Right atrium auricular region (tissue), 2 donors: ENCODE results near the gene PES1. TPM values are rescaled to one million over a fixed set of nuclear protein-coding genes. Genes with fewer than 3 reads are reported as not detected.
"Not testable (repeated sequence)": the region's sequence is repeated elsewhere in the genome, so short reads cannot be mapped to it uniquely, and the experiment has no call there.

Experiments
- DNase-seq: peaks from one replicate; pipeline ENCODE4 v3.0.0-alpha.2; 2019; ENCODE audit warnings: low spot score
- H3K27ac ChIP-seq, 2 donors: fragments of 200-600 bp; sonication (generic); 1 replicate in 1 of 2; 2 replicates in 1 of 2; pipeline ENCODE4 v1.5.1; 2016 to 2019
- H3K27me3 ChIP-seq, 2 donors: fragments of 200-600 bp; sonication (generic); one replicate each; pipeline versions ENCODE4 v1.5.1 to v1.6.0; 2017 to 2019
- H3K36me3 ChIP-seq: fragments of 200-600 bp; sonication (generic); one replicate; pipeline ENCODE4 v1.5.1; 2016
- H3K4me1 ChIP-seq, 2 donors: fragments of 200-600 bp; sonication (generic); one replicate each; pipeline versions ENCODE4 v1.5.1 to v1.6.0; 2017 to 2019
- H3K4me3 ChIP-seq, 2 donors: fragments of 200-600 bp; sonication (generic); 1 replicate in 1 of 2; 2 replicates in 1 of 2; pipeline ENCODE4 v1.5.1; 2017 to 2019; ENCODE audit warnings: mild to moderate bottlenecking in 1 of 2, moderate library complexity in 1 of 2
- H3K9me3 ChIP-seq, 2 donors: fragments of 200-600 bp; sonication (generic); one replicate each; pipeline ENCODE4 v1.5.1; 2019
- CTCF ChIP-seq, 2 donors: fragments of 200-600 bp; sonication (generic); IDR thresholded peaks; one replicate each; pipeline ENCODE4 v1.5.1; 2019; ENCODE audit warnings: antibody characterized with exemption in 2 of 2
- total RNA-seq, 2 donors: library from RNA; depleted of rRNA; stranded (reverse); fragments of >200 nt; gene quantifications; one replicate each; pipeline ENCODE4 v1.1.0, GENCODE V29; 2016

Gene PES1
- total RNA-seq, 2 donors from 2014 or later = 13.2 to 33.5 TPM

- peaks cover 23% of the 10 kb centered on the region for H3K36me3 ChIP-seq
- H3K4me1 ChIP-seq = peaks cover 0 to 25% of the 10 kb centered on the region in 2 donors
- no peak for TF ChIP-seq CTCF (IDR thresholded peaks at IDR 0.05)
- H3K4me3 ChIP-seq = no peak overlapping the region
- no peaks in the 10 kb centered on the region for H3K9me3 ChIP-seq
- no peaks in the 10 kb centered on the region for H3K27me3 ChIP-seq
- H3K27ac ChIP-seq = no peak overlapping the region
- DNase-seq = no peak
These were observed 18.7 kb downstream of the PES1 start for GRCh38 chr22:30572840-30573593.

DNA sequence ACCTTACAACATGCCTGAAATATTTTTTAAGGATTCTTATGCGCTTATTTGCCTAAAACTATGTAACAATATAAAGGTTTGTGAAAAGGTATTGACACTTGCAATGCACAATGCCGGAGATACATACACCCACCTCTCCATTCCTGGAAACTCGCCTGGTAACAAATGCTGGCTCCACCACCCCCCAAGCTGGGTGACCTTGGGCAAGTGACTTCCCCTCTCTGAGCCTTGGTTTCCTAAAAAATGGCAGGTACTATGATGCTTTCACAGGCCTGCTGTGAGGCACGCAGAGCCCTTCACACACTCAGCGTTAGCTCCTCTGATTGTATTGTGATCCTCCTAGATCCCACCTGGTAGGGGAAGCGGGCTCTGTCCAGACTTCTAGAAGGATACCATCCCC lies 19.5 kb downstream of the PES1 start:
- no peaks in the 10 kb centered on the region for H3K27me3 ChIP-seq
- no peaks in the 10 kb centered on the region for H3K9me3 ChIP-seq
- peaks cover 16% of the 10 kb centered on the region for H3K36me3 ChIP-seq
- H3K27ac ChIP-seq = no peak overlapping the region
- H3K4me3 ChIP-seq = no peak overlapping the region
- no peak for DNase-seq
- peaks cover 0 to 25% of the 10 kb centered on the region in 2 donors for H3K4me1 ChIP-seq
- no peak for TF ChIP-seq CTCF (IDR thresholded peaks at IDR 0.05)

DNA sequence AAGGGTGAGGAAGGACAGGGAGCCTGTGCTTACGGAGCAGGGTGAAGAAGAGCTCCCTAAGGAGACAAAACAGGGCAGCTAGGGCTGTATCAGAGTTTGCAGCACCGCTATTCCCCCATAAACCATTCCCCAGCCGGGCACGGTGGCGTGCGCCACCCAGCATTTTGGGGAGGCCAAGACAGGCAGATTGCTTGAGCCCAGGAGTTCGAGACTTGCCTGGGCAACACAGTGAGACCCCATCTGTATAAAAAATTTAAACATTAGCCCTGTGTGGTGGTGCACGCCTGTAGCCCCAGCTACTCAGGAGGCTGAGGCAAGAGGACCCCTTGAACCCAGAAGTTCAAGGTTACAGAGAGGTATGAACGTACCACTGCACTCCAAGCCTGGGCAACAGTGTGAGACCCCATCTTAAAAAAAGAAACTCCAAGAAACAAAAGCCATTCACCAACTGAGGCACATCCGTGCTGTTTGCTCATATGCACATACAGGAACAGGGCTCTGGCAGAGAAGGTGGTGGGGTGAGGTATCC lies 22.0 kb downstream of the PES1 start:
- no peak for DNase-seq
- no peaks in the 10 kb centered on the region for H3K36me3 ChIP-seq
- H3K9me3 ChIP-seq = no peaks in the 10 kb centered on the region
- no peak overlapping the region for H3K4me3 ChIP-seq
- TF ChIP-seq CTCF (IDR thresholded peaks at IDR 0.05) = no peak
- H3K27me3 ChIP-seq = no peaks in the 10 kb centered on the region
- peaks cover 0 to 10% of the 10 kb centered on the region in 2 donors for H3K4me1 ChIP-seq
- H3K27ac ChIP-seq = no peak overlapping the region

DNA sequence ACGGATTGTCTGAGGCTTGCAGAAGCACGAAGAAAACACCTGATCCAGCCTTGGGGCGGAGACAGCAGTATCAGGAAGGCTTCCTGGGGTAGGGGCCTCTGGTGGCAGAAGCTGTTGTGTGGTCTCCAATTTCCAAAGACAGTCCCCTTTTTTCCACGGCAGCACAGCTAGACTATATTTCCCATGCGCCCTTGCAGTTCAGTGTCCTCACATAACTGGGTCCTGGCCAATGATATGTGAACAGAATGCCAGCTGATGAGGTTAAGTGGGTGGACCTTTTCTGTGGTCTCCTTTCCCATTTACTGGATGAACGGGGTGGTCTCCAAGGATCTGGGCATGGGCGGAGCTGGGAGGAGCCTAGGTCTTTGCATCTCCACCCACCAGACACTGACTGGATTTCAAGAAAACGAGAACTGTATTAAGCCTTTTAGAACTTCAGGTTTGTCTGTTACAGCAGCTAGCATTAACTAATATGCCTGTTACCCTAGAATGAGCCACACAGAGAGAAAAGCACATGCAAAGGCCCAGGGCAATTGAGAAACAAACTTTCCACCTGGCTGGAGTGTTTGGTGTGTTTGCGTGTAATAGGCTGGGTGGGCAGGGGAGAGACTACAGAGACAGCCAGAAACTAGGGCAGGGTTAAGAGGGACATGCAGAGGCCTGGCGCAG lies 23.4 kb downstream of the PES1 start:
- H3K4me1 ChIP-seq = no peaks in the 10 kb centered on the region
- TF ChIP-seq CTCF (IDR thresholded peaks at IDR 0.05) = no peak
- no peaks in the 10 kb centered on the region for H3K9me3 ChIP-seq
- DNase-seq = no peak
- no peaks in the 10 kb centered on the region for H3K36me3 ChIP-seq
- no peaks in the 10 kb centered on the region for H3K27me3 ChIP-seq
- no peak overlapping the region for H3K4me3 ChIP-seq
- H3K27ac ChIP-seq = no peak overlapping the region

GRCh38 chr22:30567277-30567676 lies 24.4 kb downstream of the PES1 start:
- H3K4me1 ChIP-seq, H3K27ac ChIP-seq, H3K9me3 ChIP-seq, H3K4me3 ChIP-seq, H3K36me3 ChIP-seq, H3K27me3 ChIP-seq, DNase-seq: not testable (repeated sequence)

DNA sequence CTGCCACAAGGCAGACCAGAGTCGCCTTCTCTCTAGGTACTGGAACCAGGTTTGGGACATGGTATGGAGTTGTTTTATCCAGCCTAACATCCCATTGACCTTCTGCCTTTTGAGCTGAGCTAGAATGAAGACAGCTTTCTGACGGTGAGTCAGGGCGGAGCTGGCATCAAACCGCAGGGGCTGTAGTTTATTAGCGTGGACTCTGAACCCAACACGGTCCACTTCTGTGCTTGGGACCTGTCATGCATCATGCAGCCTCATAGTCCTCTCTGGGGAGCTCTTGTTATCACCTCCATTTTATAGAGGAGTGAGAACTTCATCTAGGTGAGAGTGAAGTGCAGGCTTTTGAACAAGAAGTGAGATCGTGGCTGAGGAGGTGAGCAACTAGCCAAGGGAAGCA lies 25.6 kb downstream of the PES1 start:
- TF ChIP-seq CTCF (IDR thresholded peaks at IDR 0.05) = no peak
- no peaks in the 10 kb centered on the region for H3K27me3 ChIP-seq

More for the DNA sequence above, 25.6 kb downstream of the PES1 start:
- Histone ChIP-seq H3K27ac (no peak overlapping the region), H3K36me3 (no peaks in the 10 kb centered on the region), H3K4me1 (no peaks in the 10 kb centered on the region), H3K9me3 (no peaks in the 10 kb centered on the region), H3K4me3 (no peak overlapping the region)
- no peak for DNase-seq
